Activated T-cell treated with anti-CD3 and anti-CD28 coated beads, Interleukin-2, amount 50 U/mL, for 4 hours (primary cell): ENCODE measurements around the gene DDIT3. TPM values are rescaled to one million over a fixed set of nuclear protein-coding genes. Genes with fewer than 3 reads are reported as not detected.
"Not testable (repeated sequence)": the region's sequence is repeated elsewhere in the genome, so short reads cannot be mapped to it uniquely, and the experiment has no call there.

Experiments used
- ATAC-seq, 2 donors: fragments of 200-7000 bp; cut with Tn5 transposase; one replicate each; pipeline ENCODE4 v1.10.0; 2021
- DNase-seq: peaks from one replicate; pipeline ENCODE4 v3.0.0-alpha.2; 2020
- H3K27me3 Mint-ChIP-seq: one replicate; pipeline ENCODE4 v1.8.0; 2021; ENCODE audit warnings: low read depth, mixed read lengths
- H3K36me3 Mint-ChIP-seq: one replicate; pipeline ENCODE4 v1.8.0; 2022; ENCODE audit warnings: mixed read lengths; ENCODE audit not compliant: insufficient read depth
- H3K4me1 Mint-ChIP-seq: one replicate; pipeline ENCODE4 v1.8.0; 2021; ENCODE audit warnings: low read depth, mixed read lengths
- H3K4me3 Mint-ChIP-seq: one replicate; pipeline ENCODE4 v1.8.0; 2021; ENCODE audit warnings: mild to moderate bottlenecking, moderate library complexity, mixed read lengths
- H3K9me3 Mint-ChIP-seq: one replicate; pipeline ENCODE4 v1.8.0; 2021; ENCODE audit warnings: mixed read lengths
- total RNA-seq, 3 donors: library from RNA; stranded (reverse); gene quantifications; one replicate each; pipeline ENCODE4 v1.2.1, GENCODE V29; 2021

DDIT3 gene
- total RNA-seq, 3 donors from 2014 or later: 9.2 to 12.2 (median 10.8) TPM

GRCh38 chr12:57524814-57525614 is 4.7 kb upstream of the DDIT3 start:
- peaks cover 8% of the 10 kb centered on the region for H3K36me3 Mint-ChIP-seq
- no peaks in the 10 kb centered on the region for H3K9me3 Mint-ChIP-seq
- no peak for ATAC-seq
- H3K4me1 Mint-ChIP-seq: peaks cover 32% of the 10 kb centered on the region
- H3K4me3 Mint-ChIP-seq: peak overlapping the region; percentile 92
- DNase-seq: no peak
- no peaks in the 10 kb centered on the region for H3K27me3 Mint-ChIP-seq

- Mint-ChIP-seq H3K36me3 (peaks cover 12% of the 10 kb centered on the region), H3K9me3 (no peaks in the 10 kb centered on the region), H3K27me3 (no peaks in the 10 kb centered on the region), H3K4me1 (peaks cover 38% of the 10 kb centered on the region), H3K4me3 (peak overlapping the region; percentile 92)
- DNase-seq: no peak
- no peak for ATAC-seq
Measured at GRCh38 chr12:57523706-57524614, 3.6 kb upstream of the DDIT3 start.

- Mint-ChIP-seq H3K9me3 (no peaks in the 10 kb centered on the region), H3K4me3 (peak overlapping the region; percentile 92), H3K27me3 (no peaks in the 10 kb centered on the region), H3K36me3 (peaks cover 17% of the 10 kb centered on the region), H3K4me1 (peaks cover 47% of the 10 kb centered on the region)
- DNase-seq: peak; percentile 46
- no peak for ATAC-seq
Measured at GRCh38 chr12:57522887-57523705, 2.8 kb upstream of the DDIT3 start.

GRCh38 chr12:57522011-57522886 is 1.9 kb upstream of the DDIT3 start, which contains the start of gene MBD6:
Gene MBD6, plus strand, starts transcription at chr12:57522824. Its CDS starts 1,480 bp downstream, at chr12:57524304.
- peaks cover 23% of the 10 kb centered on the region for H3K36me3 Mint-ChIP-seq

GRCh38 chr12:57521525-57522010 is 1.3 kb upstream of the DDIT3 start:
- peak; percentile 14 for DNase-seq
- ATAC-seq: no peak
- Mint-ChIP-seq H3K27me3 (no peaks in the 10 kb centered on the region), H3K36me3 (peaks cover 29% of the 10 kb centered on the region), H3K4me3 (peak overlapping the region; percentile 87), H3K4me1 (peaks cover 58% of the 10 kb centered on the region), H3K9me3 (no peaks in the 10 kb centered on the region)

More at GRCh38 chr12:57522011-57522886, 1.9 kb upstream of the DDIT3 start, which contains the start of gene MBD6:
- no peaks in the 10 kb centered on the region for H3K9me3 Mint-ChIP-seq
- ATAC-seq: peak; percentile 31 to 33
- peak; percentile 87 for DNase-seq
- peak within 1 kb of the TSS; percentile 92 for H3K4me3 Mint-ChIP-seq
- peaks cover 54% of the 10 kb centered on the region for H3K4me1 Mint-ChIP-seq
- no peaks in the 10 kb centered on the region for H3K27me3 Mint-ChIP-seq

GRCh38 chr12:57519796-57520052 is 590 bp downstream of the DDIT3 start:
- ATAC-seq (no peak), DNase-seq (peak; percentile 19)
- Mint-ChIP-seq H3K4me3 (peak overlapping the region; percentile 97), H3K36me3 (peaks cover 42% of the 10 kb centered on the region), H3K4me1 (peaks cover 58% of the 10 kb centered on the region), H3K27me3 (no peaks in the 10 kb centered on the region), H3K9me3 (no peaks in the 10 kb centered on the region)

GRCh38 chr12:57518920-57519795 is 1.2 kb downstream of the DDIT3 start:
- peaks cover 43% of the 10 kb centered on the region for H3K36me3 Mint-ChIP-seq
- peak overlapping the region; percentile 97 for H3K4me3 Mint-ChIP-seq
- no peaks in the 10 kb centered on the region for H3K27me3 Mint-ChIP-seq
- no peak for ATAC-seq
- no peaks in the 10 kb centered on the region for H3K9me3 Mint-ChIP-seq
- peaks cover 52% of the 10 kb centered on the region for H3K4me1 Mint-ChIP-seq
- no peak for DNase-seq

- no peak for DNase-seq
- ATAC-seq: no peak
- peaks cover 48% of the 10 kb centered on the region for H3K36me3 Mint-ChIP-seq
- no peaks in the 10 kb centered on the region for H3K27me3 Mint-ChIP-seq
- H3K4me1 Mint-ChIP-seq: peaks cover 44% of the 10 kb centered on the region
- H3K9me3 Mint-ChIP-seq: no peaks in the 10 kb centered on the region
- H3K4me3 Mint-ChIP-seq: peak overlapping the region; percentile 97
Measured at GRCh38 chr12:57518176-57518919, 2.0 kb downstream of the DDIT3 start.

GRCh38 chr12:57517718-57518117 is 2.6 kb downstream of the DDIT3 start:
- H3K4me3 Mint-ChIP-seq: peak overlapping the region; percentile 97
- peaks cover 41% of the 10 kb centered on the region for H3K4me1 Mint-ChIP-seq
- H3K9me3 Mint-ChIP-seq, DNase-seq, ATAC-seq, H3K27me3 Mint-ChIP-seq: not testable (repeated sequence)
- H3K36me3 Mint-ChIP-seq: peaks cover 53% of the 10 kb centered on the region

GRCh38 chr12:57517187-57517586 is 3.1 kb downstream of the DDIT3 start:
- Mint-ChIP-seq H3K36me3 (peaks cover 58% of the 10 kb centered on the region), H3K4me1 (peaks cover 39% of the 10 kb centered on the region), H3K4me3 (peak overlapping the region; percentile 31), H3K9me3 (no peaks in the 10 kb centered on the region), H3K27me3 (no peaks in the 10 kb centered on the region)
- DNase-seq (no peak), ATAC-seq (no peak)

GRCh38 chr12:57516617-57517153 is 3.6 kb downstream of the DDIT3 start:
- Mint-ChIP-seq H3K27me3 (no peaks in the 10 kb centered on the region), H3K4me1 (peaks cover 36% of the 10 kb centered on the region), H3K9me3 (no peaks in the 10 kb centered on the region), H3K4me3 (no peak overlapping the region), H3K36me3 (peaks cover 63% of the 10 kb centered on the region)
- ATAC-seq (no peak), DNase-seq (no peak)
